Heart right ventricle (tissue), 16 donors: ENCODE data around the gene PLIN1. TPM values are rescaled to one million over a fixed set of nuclear protein-coding genes. Genes with fewer than 3 reads are reported as not detected.

Source experiments
- ATAC-seq, 8 donors: fragments of 200-7000 bp; cut with Tn5 transposase; one replicate each; pipeline ENCODE4 v1.9.1; 2020; ENCODE audit warnings: mild to moderate bottlenecking in 8 of 8, moderate library complexity in 8 of 8, moderate number of reproducible peaks in 1 of 8
- DNase-seq, 2 donors: peaks; one replicate each; pipeline ENCODE4 v3.0.0-alpha.2; 2020
- H3K27ac ChIP-seq, 10 donors: fragments of 200-600 bp; sonication (generic) in 2 of 10; one replicate each; pipeline versions ENCODE4 v1.5.0 to v1.8.0; 2020 to 2022; ENCODE audit warnings: mild to moderate bottlenecking in 3 of 10
- H3K27me3 ChIP-seq, 7 donors: fragments of 200-600 bp; one replicate each; pipeline ENCODE4 v1.8.0; 2021 to 2022; ENCODE audit warnings: mild to moderate bottlenecking in 2 of 7
- H3K36me3 ChIP-seq, 9 donors: fragments of 200-600 bp; sonication (generic) in 1 of 9; one replicate each; pipeline versions ENCODE4 v1.5.0 to v1.8.0; 2020 to 2022; ENCODE audit warnings: mild to moderate bottlenecking in 2 of 9
- H3K4me1 ChIP-seq, 9 donors: fragments of 200-600 bp; sonication (generic) in 1 of 9; one replicate each; pipeline versions ENCODE4 v1.5.0 to v1.8.0; 2020 to 2022; ENCODE audit warnings: mild to moderate bottlenecking in 4 of 9
- H3K4me3 ChIP-seq, 10 donors: fragments of 200-600 bp; sonication (generic) in 2 of 10; one replicate each; pipeline versions ENCODE4 v1.5.0 to v1.8.0; 2020 to 2022; ENCODE audit warnings: mild to moderate bottlenecking in 7 of 10, moderate library complexity in 2 of 10
- H3K9me3 ChIP-seq, 11 donors: fragments of 200-600 bp in 10 of 11; sonication (generic) in 2 of 11; one replicate each; pipeline versions ENCODE4 v1.5.0 to v1.8.0; 2013 to 2022; ENCODE audit warnings: mild to moderate bottlenecking in 2 of 11, control low read depth in 1 of 11, moderate library complexity in 1 of 11
- WGBS, 2 donors: extraction: QIAGEN DNeasy Blood & Tissue Kit; methylation state at CpG; one replicate each; pipeline ENCODE4 v1.1.7; 2013; ENCODE audit warnings: inconsistent platforms in 1 of 2; 5-methylcytosine and 5-hydroxymethylcytosine counted together
- intact Hi-C, 10 donors: fragments of 100-400 bp; cut with DNase I; formaldehyde crosslinking; loops; one replicate each; pipeline versions ENCODE4 v1.11.1 to v1.14.2; 2022
- polyA plus RNA-seq, 2 donors: library from polyadenylated mRNA; stranded (reverse); fragments of 200-250 nt; gene quantifications; one replicate each; pipeline ENCODE4 v1.2.3, GENCODE V29; 2013
- total RNA-seq, 10 donors: library from RNA; stranded (reverse); fragmentation: NEBNext Ultra II Directional in 3 of 10; extraction: Animal tissue kit (Norgen Biotek cat#: 25700) in 3 of 10; gene quantifications; one replicate each; pipeline versions ENCODE4 v1.2.1 to v1.2.4, GENCODE V29; 2021 to 2023
- TF ChIP-seq, protein P1 (sequence below), 9 donors: fragments of 200-600 bp; sonication (generic) in 2 of 9; IDR thresholded peaks; one replicate each; pipeline versions ENCODE4 v1.5.0 to v1.8.0; 2021 to 2022; ENCODE audit warnings: antibody characterized with exemption in 9 of 9, mild to moderate bottlenecking in 5 of 9, moderate library complexity in 1 of 9
- donor health status: Arrhythmogenic right ventricular cardiomyopathy.
- donor health status: ischemic (EF 13 %, LVEDD 7.1; RV severe dilation, severe dysfunction).
- donor health status: healthy with polysubstance abuse.
- donor health status: DM: no; HTN: yes; CAD: no.
- donor health status: DM: no; HTN: no; CAD: no.
- donor health status: ischemic (EF 25% LVEDD 6.9; RV normal size, moderate dysfunction).
- donor health status: ischemic (EF 25% LVEDD 5.7; RV mildly dilated, moderate dysfunction).
- donor health status: healthy.
- donor health status: DM: yes; HTN: yes; CAD: no.
- donor health status: Ischemic cardiomyopathy.
- donor health status: ischemic (EF 35%, LVEDD 5.7; RV mildly dilated, moderate dysfunction).
- donor health status: nonischemic (EF 11% LVEDD 7.7; RV severe dilation, severe dysfunction).
- donor health status: DM: yes; HTN: yes; CAD: no.
- donor health status: PGD.
- donor health status: ischemic (EF 29% LVEDD 5.4; RV normal size, mild dysfunction).
- donor health status: nonischemic (EF 23%, LVEDD 6.1; RV moderate dilation, normal function).

Gene PLIN1
- total and polyA plus RNA-seq, 12 donors: 0.30 to 45.3 (median 10.0) TPM

DNA sequence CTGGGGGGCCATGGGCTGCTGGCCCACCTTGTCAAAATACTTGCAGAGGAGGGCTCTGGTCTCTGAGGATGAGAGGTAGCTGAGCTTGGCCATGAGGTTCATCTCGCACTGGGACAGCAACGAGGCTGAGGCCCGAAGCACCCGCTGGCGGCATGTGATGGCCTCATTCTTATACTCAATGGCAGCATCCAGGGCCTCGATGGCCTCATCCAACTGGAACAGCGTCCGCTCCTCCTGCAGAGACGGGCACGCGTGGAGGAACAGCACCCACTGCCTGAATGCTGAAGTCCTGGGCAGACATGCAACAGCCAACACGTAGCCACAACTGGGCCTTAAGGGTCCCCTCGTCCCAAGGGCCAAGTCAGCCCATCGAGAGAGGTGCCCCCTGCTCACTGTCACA lies 48.9 kb downstream of the PLIN1 start:
- H3K27me3 ChIP-seq: no peaks in the 10 kb centered on the region
- H3K4me1 ChIP-seq: no peaks in the 10 kb centered on the region
- H3K9me3 ChIP-seq: peaks cover 0 to 6% (median 0%) of the 10 kb centered on the region in 11 donors
- H3K36me3 ChIP-seq: peaks cover 0 to 80% (median 19%) of the 10 kb centered on the region in 9 donors
- DNase-seq (no peak), ATAC-seq (no peak)
- no peak overlapping the region for H3K4me3 ChIP-seq
- 94 to 95% methylated on average over 14 of the region's 14 CpGs for WGBS, 2 donors
- H3K27ac ChIP-seq: no peak overlapping the region
- intact Hi-C loops: no loop called here
- TF ChIP-seq, protein P1, sequence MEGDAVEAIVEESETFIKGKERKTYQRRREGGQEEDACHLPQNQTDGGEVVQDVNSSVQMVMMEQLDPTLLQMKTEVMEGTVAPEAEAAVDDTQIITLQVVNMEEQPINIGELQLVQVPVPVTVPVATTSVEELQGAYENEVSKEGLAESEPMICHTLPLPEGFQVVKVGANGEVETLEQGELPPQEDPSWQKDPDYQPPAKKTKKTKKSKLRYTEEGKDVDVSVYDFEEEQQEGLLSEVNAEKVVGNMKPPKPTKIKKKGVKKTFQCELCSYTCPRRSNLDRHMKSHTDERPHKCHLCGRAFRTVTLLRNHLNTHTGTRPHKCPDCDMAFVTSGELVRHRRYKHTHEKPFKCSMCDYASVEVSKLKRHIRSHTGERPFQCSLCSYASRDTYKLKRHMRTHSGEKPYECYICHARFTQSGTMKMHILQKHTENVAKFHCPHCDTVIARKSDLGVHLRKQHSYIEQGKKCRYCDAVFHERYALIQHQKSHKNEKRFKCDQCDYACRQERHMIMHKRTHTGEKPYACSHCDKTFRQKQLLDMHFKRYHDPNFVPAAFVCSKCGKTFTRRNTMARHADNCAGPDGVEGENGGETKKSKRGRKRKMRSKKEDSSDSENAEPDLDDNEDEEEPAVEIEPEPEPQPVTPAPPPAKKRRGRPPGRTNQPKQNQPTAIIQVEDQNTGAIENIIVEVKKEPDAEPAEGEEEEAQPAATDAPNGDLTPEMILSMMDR (IDR thresholded peaks at IDR 0.05): no peak

DNA sequence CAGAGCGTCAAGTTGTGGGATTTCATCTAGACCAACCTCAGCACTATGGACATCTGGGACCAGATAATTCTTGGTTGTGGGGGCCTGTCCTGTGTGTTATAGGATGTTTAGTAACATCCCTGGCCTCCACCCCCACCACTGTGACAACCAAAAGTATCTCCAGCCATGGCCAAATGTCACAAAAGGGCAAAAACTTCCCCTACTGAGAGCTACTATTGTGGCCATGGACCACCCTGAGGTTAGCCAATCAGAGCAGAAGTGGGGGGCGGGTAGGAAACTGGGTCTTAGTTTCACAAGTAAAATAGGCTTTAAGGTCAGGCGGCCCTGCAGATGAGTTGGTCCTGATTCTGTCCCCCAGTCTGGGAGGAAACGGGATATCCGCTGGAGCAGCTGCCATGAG lies 49.3 kb downstream of the PLIN1 start:
- no peak overlapping the region for H3K27ac ChIP-seq
- ATAC-seq (no peak), DNase-seq (no peak)
- no peaks in the 10 kb centered on the region for H3K4me1 ChIP-seq
- H3K27me3 ChIP-seq: no peaks in the 10 kb centered on the region
- TF ChIP-seq, protein P1 (IDR thresholded peaks at IDR 0.05): no peak
- intact Hi-C loops: no loop called here
- H3K4me3 ChIP-seq: no peak overlapping the region
- H3K9me3 ChIP-seq: peaks cover 0 to 6% (median 0%) of the 10 kb centered on the region in 11 donors
- H3K36me3 ChIP-seq: peaks cover 0 to 84% (median 19%) of the 10 kb centered on the region in 9 donors
- 96 to 97% methylated on average over 5 of the region's 5 CpGs for WGBS, 2 donors

DNA sequence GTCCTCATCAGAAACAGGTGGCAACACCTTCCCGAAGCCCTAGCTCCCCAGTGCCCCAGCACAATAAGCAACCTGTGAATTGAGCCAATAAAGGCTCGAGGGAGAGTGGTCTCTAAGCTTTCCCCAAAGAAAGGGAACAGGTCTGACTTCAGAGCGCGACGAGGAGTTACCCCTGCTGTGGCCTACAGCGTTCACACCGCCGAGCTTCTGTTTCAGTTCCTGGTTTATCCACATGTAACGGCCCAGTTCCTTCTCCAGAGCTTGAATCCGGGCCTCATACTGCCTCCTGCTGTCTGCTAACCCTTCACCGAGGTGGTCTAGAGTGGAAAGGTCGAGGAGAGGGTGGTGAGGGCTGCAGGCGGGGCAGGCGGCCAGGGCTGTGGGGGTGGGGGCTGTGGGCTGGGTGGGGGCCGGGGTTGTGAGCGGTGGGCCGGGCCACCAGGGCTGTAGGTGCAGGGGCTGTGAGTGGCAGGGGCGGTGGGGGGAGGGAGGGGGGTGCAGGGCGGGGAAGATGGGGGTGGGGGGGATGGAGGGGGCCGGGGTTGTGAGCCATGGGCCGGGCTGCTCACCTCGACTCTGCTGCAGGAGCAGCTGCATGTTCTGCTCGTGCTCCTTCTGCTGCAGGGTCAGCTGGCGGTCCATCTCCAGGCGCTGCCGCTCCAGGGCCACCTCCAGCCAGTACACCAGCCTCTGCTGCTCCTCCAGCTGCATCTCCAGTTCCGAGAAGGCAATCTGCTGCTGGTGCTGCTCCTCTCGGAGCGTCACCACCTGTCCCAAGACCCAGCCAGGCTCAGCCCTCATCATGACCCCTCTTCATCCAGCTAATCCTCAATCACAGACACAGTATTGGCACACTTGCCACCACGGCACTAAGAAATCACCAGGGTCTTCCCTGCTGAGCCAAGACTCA lies 50.1 kb downstream of the PLIN1 start:
- Histone ChIP-seq H3K27me3 (no peaks in the 10 kb centered on the region), H3K4me1 (no peaks in the 10 kb centered on the region), H3K9me3 (peaks cover 0 to 6% (median 0%) of the 10 kb centered on the region in 11 donors), H3K4me3 (no peak overlapping the region), H3K27ac (no peak overlapping the region), H3K36me3 (peaks cover 0 to 92% (median 19%) of the 10 kb centered on the region in 9 donors)
- no peak for DNase-seq
- TF ChIP-seq, protein P1 (IDR thresholded peaks at IDR 0.05): no peak
- WGBS, 2 donors: 93 to 95% methylated on average over 27 to 30 of the region's 30 CpGs
- intact Hi-C loops: no loop called here
- ATAC-seq: no peak

DNA sequence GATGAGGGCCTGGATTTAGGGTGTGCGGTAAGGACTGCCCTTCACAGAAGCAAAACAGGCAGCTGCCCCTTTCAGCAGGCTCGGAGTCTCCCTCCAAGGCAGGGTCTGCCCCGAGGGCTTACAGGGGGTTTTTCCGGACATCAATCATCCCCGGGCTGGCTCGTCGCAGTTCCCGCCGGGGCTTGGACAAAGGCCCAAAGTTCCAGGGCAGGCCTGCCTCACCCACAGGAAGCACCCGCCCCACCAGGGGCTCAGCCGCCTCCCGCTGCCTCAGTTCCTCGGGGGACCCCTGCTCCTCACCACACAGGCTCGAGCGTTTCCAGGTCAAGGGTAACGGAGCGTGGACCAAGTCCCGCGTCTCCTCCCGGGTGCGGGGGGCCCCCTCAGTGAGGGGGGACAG lies 50.9 kb downstream of the PLIN1 start:
- DNase-seq: no peak

More for the DNA sequence above, 50.9 kb downstream of the PLIN1 start:
- peaks cover 0 to 96% (median 16%) of the 10 kb centered on the region in 9 donors for H3K36me3 ChIP-seq
- H3K4me3 ChIP-seq: no peak overlapping the region
- TF ChIP-seq, protein P1 (IDR thresholded peaks at IDR 0.05): no peak
- H3K27ac ChIP-seq: no peak overlapping the region
- H3K4me1 ChIP-seq: no peaks in the 10 kb centered on the region
- 88% methylated on average over 21 of the region's 21 CpGs for WGBS, 2 donors
- intact Hi-C loops: no loop called here
- ATAC-seq: no peak
- peaks cover 0 to 2% (median 0%) of the 10 kb centered on the region in 11 donors for H3K9me3 ChIP-seq
- no peaks in the 10 kb centered on the region for H3K27me3 ChIP-seq
